ENCODE measurements around the gene SPTBN2. TPM values are rescaled to one million over a fixed set of nuclear protein-coding genes. Genes with fewer than 3 reads are reported as not detected.

SPTBN2 gene
- total RNA-seq, 4 donors from 2014 or later: 3.1 to 18.3 (median 8.5) TPM

DNA sequence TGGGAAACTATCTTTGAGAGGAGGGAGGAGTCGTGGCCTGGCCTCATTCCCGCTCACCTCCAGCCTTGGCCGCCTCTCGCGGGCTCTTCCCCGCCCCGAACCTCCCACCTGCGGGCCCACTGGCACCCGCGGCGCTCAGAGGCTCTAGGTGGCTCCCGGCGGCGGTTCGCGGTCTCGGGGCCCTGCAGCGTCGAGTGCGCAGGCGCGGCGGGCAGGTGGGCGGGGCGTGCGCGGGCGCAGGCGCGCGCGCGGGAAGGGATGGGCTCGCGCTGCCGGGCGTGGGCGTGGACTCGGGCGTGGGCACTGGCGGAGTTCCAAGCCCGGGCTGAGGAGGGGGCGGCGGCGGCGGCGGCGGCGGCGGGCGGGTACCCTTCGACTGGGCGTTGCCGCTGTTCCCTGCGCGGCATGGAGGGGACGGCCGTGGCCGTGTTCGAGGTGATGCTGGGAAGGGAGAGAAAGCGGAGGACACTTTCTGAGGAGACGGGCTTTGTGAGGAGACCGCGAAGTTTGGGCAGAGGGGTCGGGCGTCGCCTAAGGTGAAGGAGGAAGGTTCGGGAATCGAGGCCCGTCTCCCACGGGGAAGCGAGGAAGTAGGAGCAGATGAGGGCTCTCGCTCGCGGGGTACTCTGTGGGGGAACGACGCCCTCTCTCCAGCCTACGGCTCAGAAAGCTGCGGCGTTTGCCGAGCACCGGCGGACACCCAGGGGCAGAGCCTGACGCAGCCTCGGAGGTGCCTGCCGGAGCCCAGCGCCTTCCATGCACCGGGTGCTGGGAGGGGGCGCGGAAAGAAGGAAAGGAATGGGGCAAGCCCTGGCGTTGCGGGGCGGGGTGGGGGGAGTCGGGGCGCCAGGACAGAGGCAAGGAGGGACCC, 15.7 kb upstream of the SPTBN2 start:
- DNase-seq (ENCODE audit: low spot score in 2 of 2): peak; percentile 60 to 62
- Histone ChIP-seq H3K27me3 (no peaks in the 10 kb centered on the region), H3K9me3 (no peaks in the 10 kb centered on the region), H3K36me3 (no peaks in the 10 kb centered on the region), H3K27ac (peak overlapping the region; percentile 55 to 86 (median 80)), H3K4me3 (peak overlapping the region; percentile 61 to 82 (median 78)), H3K4me1 (peaks cover 0 to 29% (median 11%) of the 10 kb centered on the region in 4 donors)
- TF ChIP-seq EP300 (IDR thresholded peaks at IDR 0.05) (peak in 1 of 2 donors; percentile 63), POLR2A (IDR thresholded peaks at IDR 0.05) (peak in 1 of 2 donors; percentile 60), CTCF (IDR thresholded peaks at IDR 0.05) (peak in 1 of 5 experiments; percentile 28)
- 0% methylated on average over 38 to 49 of the region's 95 CpGs for WGBS, 2 donors

DNA sequence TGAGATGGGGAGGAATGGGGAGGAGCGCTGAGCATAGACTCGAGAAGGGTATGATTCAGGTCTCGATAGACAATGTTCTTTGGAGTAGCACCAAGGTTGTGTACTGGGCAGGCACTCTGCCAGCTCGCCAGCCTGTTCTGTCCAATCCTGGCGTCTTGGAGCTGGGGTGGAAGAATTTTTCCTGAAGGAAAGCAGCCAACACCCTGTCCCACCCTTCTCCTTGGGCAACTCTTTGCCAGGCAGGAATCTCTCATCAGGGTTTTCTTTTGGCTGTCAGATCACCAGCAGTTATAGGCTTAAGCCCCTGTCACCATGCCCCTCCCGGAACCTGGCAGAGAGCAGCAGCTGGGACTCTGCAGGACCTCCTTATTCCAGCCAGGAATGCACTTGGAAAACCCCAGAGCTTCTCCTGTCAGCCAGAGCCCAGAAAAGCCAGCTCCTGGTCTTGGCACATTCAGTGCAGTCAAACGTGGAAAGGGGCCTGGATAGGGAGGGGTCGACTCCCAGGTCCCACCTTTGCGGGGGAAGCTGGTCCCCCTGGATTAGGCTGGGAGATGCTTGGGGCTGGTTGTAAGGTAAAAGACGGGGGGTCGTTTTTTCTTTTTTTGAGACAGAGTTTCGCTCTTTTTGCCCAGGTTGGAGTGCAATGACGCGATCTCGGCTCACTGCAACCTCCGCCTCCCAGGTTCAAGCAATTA, 14.4 kb upstream of the SPTBN2 start:
- TF ChIP-seq POLR2A (IDR thresholded peaks at IDR 0.05): no peak
- no peak for TF ChIP-seq EP300 (IDR thresholded peaks at IDR 0.05)
- no peak for TF ChIP-seq CTCF (IDR thresholded peaks at IDR 0.05)
- H3K4me1 ChIP-seq: peaks cover 0 to 29% (median 11%) of the 10 kb centered on the region in 4 donors
- 78 to 86% methylated on average over 16 of the region's 16 CpGs for WGBS, 2 donors
- H3K36me3 ChIP-seq: no peaks in the 10 kb centered on the region
- peak overlapping the region; percentile 61 to 82 (median 78) for H3K4me3 ChIP-seq
- DNase-seq (ENCODE audit: low spot score in 2 of 2): no peak
- no peaks in the 10 kb centered on the region for H3K9me3 ChIP-seq
- H3K27me3 ChIP-seq: no peaks in the 10 kb centered on the region
- peak overlapping the region in 1 of 4 donors; percentile 84 for H3K27ac ChIP-seq

DNA sequence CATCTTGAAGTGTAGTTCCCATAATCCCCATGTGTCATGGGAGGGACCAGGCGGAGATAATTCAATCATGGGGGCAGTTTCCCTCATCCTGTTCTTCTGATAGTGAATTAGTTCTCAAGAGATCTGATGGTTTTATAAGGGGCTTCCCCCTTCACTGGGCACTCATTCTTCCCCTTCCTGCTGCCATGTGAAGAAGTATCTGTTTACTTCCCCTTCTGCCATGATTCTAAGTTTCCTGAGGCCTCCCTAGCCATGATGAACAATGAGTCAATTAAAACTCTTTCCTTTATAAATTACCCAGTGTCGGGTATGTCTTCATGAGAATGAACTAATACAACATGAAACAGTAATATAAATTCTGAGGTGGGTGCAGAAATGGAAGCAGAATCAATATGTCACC, 12.1 kb upstream of the SPTBN2 start:
- Histone ChIP-seq H3K27ac (no peak overlapping the region), H3K36me3 (no peaks in the 10 kb centered on the region), H3K9me3 (no peaks in the 10 kb centered on the region), H3K4me3 (no peak overlapping the region), H3K27me3 (no peaks in the 10 kb centered on the region), H3K4me1 (peaks cover 0 to 22% (median 11%) of the 10 kb centered on the region in 4 donors)
- WGBS, 2 donors: 88 to 89% methylated on average over 2 of the region's 2 CpGs
- TF ChIP-seq CTCF (IDR thresholded peaks at IDR 0.05) (no peak), POLR2A (IDR thresholded peaks at IDR 0.05) (no peak), EP300 (IDR thresholded peaks at IDR 0.05) (no peak)
- no peak for DNase-seq (ENCODE audit: low spot score in 2 of 2)

DNA sequence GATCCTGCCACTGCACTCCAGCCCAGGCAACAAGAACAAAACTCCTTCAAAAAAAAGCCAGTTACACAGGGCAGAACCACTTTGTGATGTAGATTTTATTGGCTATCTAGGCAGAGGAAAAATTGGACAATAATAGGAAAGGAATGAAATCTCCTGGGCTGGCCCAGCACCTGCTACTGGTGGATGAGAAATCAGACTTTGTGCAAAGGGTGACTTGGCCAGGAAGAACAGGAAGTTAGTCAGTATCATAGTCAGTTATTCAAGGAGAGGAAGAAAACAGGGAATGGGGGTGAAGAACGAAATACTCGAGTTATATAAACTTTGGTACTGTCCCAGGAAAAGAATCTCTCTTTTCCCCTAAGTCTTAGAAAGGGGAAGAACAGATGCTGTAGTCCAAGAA, 11.0 kb upstream of the SPTBN2 start:
- Histone ChIP-seq H3K4me1 (peaks cover 0 to 13% (median 9%) of the 10 kb centered on the region in 4 donors), H3K36me3 (no peaks in the 10 kb centered on the region), H3K27ac (no peak overlapping the region), H3K27me3 (no peaks in the 10 kb centered on the region), H3K4me3 (no peak overlapping the region), H3K9me3 (no peaks in the 10 kb centered on the region)
- TF ChIP-seq CTCF (IDR thresholded peaks at IDR 0.05): no peak
- no peak for TF ChIP-seq EP300 (IDR thresholded peaks at IDR 0.05)
- TF ChIP-seq POLR2A (IDR thresholded peaks at IDR 0.05): no peak
- DNase-seq (ENCODE audit: low spot score in 2 of 2): no peak
- 50% methylated on average over 2 of the region's 2 CpGs for WGBS, 2 donors

- H3K9me3 ChIP-seq: no peaks in the 10 kb centered on the region
- no peaks in the 10 kb centered on the region for H3K4me1 ChIP-seq
- no peaks in the 10 kb centered on the region for H3K36me3 ChIP-seq
- DNase-seq (ENCODE audit: low spot score in 2 of 2): no peak
- H3K27me3 ChIP-seq: no peaks in the 10 kb centered on the region
- TF ChIP-seq CTCF (IDR thresholded peaks at IDR 0.05) (no peak), POLR2A (IDR thresholded peaks at IDR 0.05) (no peak), EP300 (IDR thresholded peaks at IDR 0.05) (no peak)
- WGBS, 2 donors: 95% methylated on average over 3 of the region's 3 CpGs
- no peak overlapping the region for H3K4me3 ChIP-seq
- no peak overlapping the region for H3K27ac ChIP-seq
Measured at GRCh38 chr11:66734215-66734614, 5.2 kb upstream of the SPTBN2 start.

Measured in tibial nerve (tissue), 4 donors.